Panc1 (cell line): ENCODE results near the gene GLOD4. TPM values are rescaled to one million over a fixed set of nuclear protein-coding genes. Genes with fewer than 3 reads are reported as not detected.

Source experiments
- ATAC-seq: fragments of 200-7000 bp; cut with Tn5 transposase; 2 replicates; pipeline ENCODE4 v1.9.1; 2020; ENCODE audit warnings: mild to moderate bottlenecking, moderate library complexity
- Bru-seq: library from RNA; stranded (reverse); fragments of 400-500 nt; gene quantifications from one replicate; lab custom pipeline; 2021; lab: Mats Ljungman, UMichigan
- BruChase-seq, 2 experiments: library from RNA; stranded (reverse); fragments of 400-500 nt; gene quantifications; one replicate each; lab custom pipeline; 2021; lab: Mats Ljungman, UMichigan
- BruUV-seq: library from RNA; stranded (reverse); fragments of 400-500 nt; replicated peaks from 2 replicates; lab custom pipeline; 2021; lab: Mats Ljungman, UMichigan
- CTCF ChIA-PET: fragments of 300-600 bp; sonication (Branson Sonifier 250); formaldehyde crosslinking; loops from one replicate; lab custom pipeline; 2022; ENCODE audit warnings: antibody characterized with exemption; lab: Charles Lee
- POLR2A ChIA-PET: fragments of 300-600 bp; sonication (Branson Sonifier 250); formaldehyde crosslinking; loops from one replicate; lab custom pipeline; 2022; ENCODE audit warnings: antibody characterized with exemption; lab: Charles Lee
- DNase-seq: peaks from one replicate; pipeline ENCODE4 v3.0.0-alpha.2; 2010; ENCODE audit warnings: low read depth, low spot score
- H3K27ac ChIP-seq: 2 replicates; pipeline ENCODE4 v1.5.1; 2011; ENCODE audit warnings: mild to moderate bottlenecking, low read length, inconsistent platforms
- H3K27me3 ChIP-seq: fragments of 200-500 bp; sonication (Bioruptor generic); 2 replicates; pipeline ENCODE4 v1.6.0; 2014; ENCODE audit warnings: low read length, inconsistent platforms; ENCODE audit not compliant: control insufficient read depth, insufficient read depth
- H3K36me3 ChIP-seq: fragments of 200-500 bp; sonication (Bioruptor generic); 2 replicates; pipeline ENCODE4 v1.5.1; 2014; ENCODE audit warnings: inconsistent platforms, mild to moderate bottlenecking, low read length, moderate library complexity; ENCODE audit not compliant: control insufficient read depth, insufficient read depth
- H3K4me1 ChIP-seq: 2 replicates; pipeline ENCODE4 v1.5.1; 2011; ENCODE audit warnings: inconsistent platforms, mild to moderate bottlenecking, low read length, moderate library complexity; ENCODE audit not compliant: control insufficient read depth, insufficient read depth
- H3K4me3 ChIP-seq, 2 experiments: 2 replicates each; pipeline ENCODE4 v1.5.1; 2011 to 2012; ENCODE audit warnings: low read depth in 2 of 2, low read length in 2 of 2, mild to moderate bottlenecking in 2 of 2, inconsistent platforms in 1 of 2, moderate library complexity in 1 of 2
- H3K9me3 ChIP-seq: fragments of 200-500 bp; sonication (Bioruptor generic); 2 replicates; pipeline ENCODE4 v1.5.1; 2014; ENCODE audit warnings: low read depth, mild to moderate bottlenecking, inconsistent platforms, low read length, moderate library complexity; ENCODE audit not compliant: control insufficient read depth, insufficient read depth
- CTCF ChIP-seq: fragments of 450-650 bp; IDR thresholded peaks from 2 replicates; pipeline ENCODE4 v1.5.1; 2017; ENCODE audit warnings: mild to moderate bottlenecking
- POLR2AphosphoS5 ChIP-seq: IDR thresholded peaks from 2 replicates; pipeline ENCODE4 v1.6.1; 2012; ENCODE audit warnings: mild to moderate bottlenecking, low read depth, low read length, moderate library complexity
- REST ChIP-seq, 2 experiments: IDR thresholded peaks; 2 replicates each; pipeline ENCODE4 v1.6.1; 2011 to 2012; ENCODE audit warnings: low read depth in 2 of 2, control low read depth in 1 of 2, low read length in 1 of 2, mild to moderate bottlenecking in 1 of 2, moderate library complexity in 1 of 2; ENCODE audit not compliant: insufficient read depth in 1 of 2
- SIN3A ChIP-seq: IDR thresholded peaks from 2 replicates; pipeline ENCODE4 v1.6.1; 2012; ENCODE audit warnings: low read depth, mild to moderate bottlenecking, low read length, moderate library complexity, borderline replicate concordance; ENCODE audit not compliant: insufficient read depth
- TCF7L2 ChIP-seq: IDR thresholded peaks from 2 replicates; pipeline ENCODE4 v1.6.1; 2011; ENCODE audit warnings: mild to moderate bottlenecking, low read depth, low read length, inconsistent platforms
- in situ Hi-C: cut with HindIII; loops from 2 replicates; pipeline ENCODE4 v1.10.0; 2016; ENCODE audit warnings: low sequenced_read_pairs, low pct_unique_long_range_greater_than_20kb
- intact Hi-C: fragments of 100-400 bp; cut with micrococcal nuclease; formaldehyde crosslinking; loops from one replicate; pipeline ENCODE4 v1.10.0; 2022; ENCODE audit not compliant: unreplicated experiment
- long read RNA-seq: library from polyadenylated mRNA; unstranded; transcript quantifications from one replicate; pipeline ENCODE4 v2.0.0, GENCODE V29; 2021; ENCODE audit not compliant: unreplicated experiment
- polyA plus RNA-seq: library from polyadenylated mRNA; unstranded; fragments of >200 nt; gene quantifications from one replicate; pipeline ENCODE4 v1.2.1, GENCODE V29; 2012; ENCODE audit warnings: missing spikeins; ENCODE audit not compliant: insufficient read length
- total RNA-seq: library from RNA; stranded (reverse); gene quantifications from one replicate; pipeline ENCODE4 v1.2.1, GENCODE V29; 2021; ENCODE audit not compliant: unreplicated experiment

Gene GLOD4
- total RNA-seq: 57.8 TPM
- 66.4 TPM for polyA plus RNA-seq
- Bru-seq, nascent RNA: percentile 77 among the genes with signal in this experiment
- percentile 83 among the genes with signal in this experiment for BruChase-seq, experiment 1, labeled RNA remaining after a 2-hour chase
- percentile 90 among the genes with signal in this experiment for BruChase-seq, experiment 2, labeled RNA remaining after a 6-hour chase
- long read RNA-seq, transcript GLOD4-202 (9 exons, 2,059 nt): major isoform, 126 of 150 reads
- long read RNA-seq, partial matches to known transcripts: 8 of 150 reads
- long read RNA-seq, other reads (novel, unspliced or antisense): 10 of 150 reads

- DNase-seq: peak; percentile 62
- TF ChIP-seq SIN3A (0 out of 2 replicates have a peak, but pooled peaks have one; percentile 82), TCF7L2 (0 out of 2 replicates have a peak, but pooled peaks have one; percentile 35), CTCF (no peak), POLR2AphosphoS5 (peak; percentile 75), REST (IDR thresholded peaks at IDR 0.05; ENCODE audit: insufficient read depth in 1 of 2, low read depth in 2 of 2, low read length in 1 of 2) (peak in 1 of 2 experiments; percentile 55; a peak in 1 of 4 replicates)
- POLR2A ChIA-PET: no interaction called here
- ATAC-seq: peak; percentile 98
- intact Hi-C loops (no loop called here), in situ Hi-C loops (no loop called here)
- TSS peak; percentile 81 for BruUV-seq
- Histone ChIP-seq H3K4me1 (peaks cover 8% of the 10 kb centered on the region; the same call in 1 of the 2 replicates), H3K27me3 (no peaks in the 10 kb centered on the region), H3K9me3 (no peaks in the 10 kb centered on the region), H3K36me3 (peaks cover 5% of the 10 kb centered on the region), H3K27ac (peak within 1 kb of the TSS; percentile 93), H3K4me3 (peak within 1 kb of the TSS; percentile 95 to 99)
- CTCF ChIA-PET: interaction anchor here (0.7 kb wide), 1 partner anchor 218 kb away, joined by 3 read pairs; no protein-coding TSS in a partner anchor
Observed at GRCh38 chr17:781805-782731, at the start of gene GLOD4, which contains the start of gene MRM3. Gene GLOD4 (minus strand): TSS chr17:782280. CDS start chr17:782255, 25 bp downstream. Gene MRM3 (plus strand): TSS chr17:782353. CDS start chr17:782379, 26 bp downstream.

- TF ChIP-seq CTCF: no peak
- no peak for TF ChIP-seq POLR2AphosphoS5
- TF ChIP-seq TCF7L2: no peak
- no peak for TF ChIP-seq REST (IDR thresholded peaks at IDR 0.05; ENCODE audit: insufficient read depth in 1 of 2, low read depth in 2 of 2, low read length in 1 of 2)
- TF ChIP-seq SIN3A: no peak
- intact Hi-C loops (no loop called here), in situ Hi-C loops (no loop called here)
- no peaks in the 10 kb centered on the region for H3K36me3 ChIP-seq
- peaks cover 4% of the 10 kb centered on the region for H3K4me1 ChIP-seq
- CTCF ChIA-PET: no interaction called here
- BruUV-seq: no TSS peak
- no peak overlapping the region for H3K27ac ChIP-seq
- DNase-seq (no peak), ATAC-seq (no peak)
- H3K9me3 ChIP-seq: no peaks in the 10 kb centered on the region
- POLR2A ChIA-PET: no interaction called here
- no peak overlapping the region for H3K4me3 ChIP-seq
- no peaks in the 10 kb centered on the region for H3K27me3 ChIP-seq
Observed at GRCh38 chr17:830950-831349, 48.9 kb upstream of the GLOD4 start.
